Caki2 (cell line): ENCODE measurements around the gene IVD. TPM values are rescaled to one million over a fixed set of nuclear protein-coding genes. Genes with fewer than 3 reads are reported as not detected.

ENCODE experiments used
- DNase-seq: peaks from one replicate; pipeline ENCODE4 v3.0.0-alpha.2; 2015; ENCODE audit warnings: low read depth
- in situ Hi-C: cut with HindIII; loops from 2 replicates; pipeline ENCODE4 v1.10.0; 2016; ENCODE audit warnings: low sequenced_read_pairs, low pct_unique_long_range_greater_than_20kb, mixed read lengths
- total RNA-seq: library from RNA; depleted of rRNA; stranded (reverse); fragments of >200 nt; shearing (Covaris generic); gene quantifications from 2 replicates; pipeline ENCODE4 v1.2.3, GENCODE V29; 2014; ENCODE audit warnings: low replicate concordance

The IVD gene
- total RNA-seq, 1 experiment from 2014 or later: 79.9 TPM

DNA sequence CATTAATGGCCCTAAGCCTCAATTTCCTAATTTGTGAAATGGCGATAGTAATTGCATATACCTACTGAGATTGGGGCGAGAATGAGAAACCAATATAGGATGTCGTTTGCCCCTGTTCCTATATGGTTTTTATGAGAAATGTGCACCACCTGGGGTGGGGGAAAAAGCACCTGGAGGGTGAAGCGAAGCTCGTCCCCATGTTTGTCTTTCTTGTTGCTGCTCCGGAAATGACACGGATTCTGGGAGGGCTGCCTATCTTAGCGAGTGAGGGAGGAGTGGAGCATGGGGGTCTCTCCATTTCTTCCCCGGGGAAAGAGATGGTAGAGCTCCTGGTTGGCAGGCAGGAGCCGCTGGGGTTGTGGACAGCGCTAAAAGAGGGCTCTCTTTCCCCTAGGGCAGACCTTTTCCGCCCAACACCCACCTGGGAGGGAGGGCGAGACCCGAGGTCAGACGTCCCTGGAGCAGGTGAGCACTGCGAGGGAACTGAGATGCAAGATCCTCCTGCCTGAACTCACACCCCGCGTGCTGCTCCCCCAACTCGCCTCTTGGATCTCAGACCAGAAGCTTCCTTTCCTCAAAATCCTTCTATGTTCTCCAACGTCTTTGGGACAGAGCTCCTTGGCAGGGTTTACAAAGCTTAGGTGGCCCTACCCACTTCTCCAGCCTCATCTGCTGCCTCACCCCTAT lies 29.6 kb downstream of the IVD start:
- in situ Hi-C loops: no loop called here
- no peak for DNase-seq

DNA sequence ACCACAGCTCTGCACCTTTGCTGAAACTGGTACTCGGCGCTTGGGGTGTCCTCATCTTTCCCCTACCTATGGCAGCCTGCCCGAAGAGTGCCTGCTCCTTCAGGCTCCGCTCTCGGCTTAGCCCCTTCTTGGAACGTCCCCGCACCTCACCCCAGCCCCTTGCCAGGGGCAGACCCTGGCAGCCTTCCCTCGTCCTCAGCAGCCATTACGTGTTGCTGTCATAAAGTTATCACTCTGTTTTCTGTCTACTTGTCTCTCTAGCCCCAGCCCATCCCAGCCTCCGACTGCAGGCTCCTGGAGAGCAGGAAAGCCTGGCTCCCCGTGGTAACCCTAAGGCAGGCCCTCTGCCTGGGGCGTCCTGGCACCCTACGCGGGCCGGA lies 30.1 kb downstream of the IVD start:
- no peak for DNase-seq
- in situ Hi-C loops: no loop called here

DNA sequence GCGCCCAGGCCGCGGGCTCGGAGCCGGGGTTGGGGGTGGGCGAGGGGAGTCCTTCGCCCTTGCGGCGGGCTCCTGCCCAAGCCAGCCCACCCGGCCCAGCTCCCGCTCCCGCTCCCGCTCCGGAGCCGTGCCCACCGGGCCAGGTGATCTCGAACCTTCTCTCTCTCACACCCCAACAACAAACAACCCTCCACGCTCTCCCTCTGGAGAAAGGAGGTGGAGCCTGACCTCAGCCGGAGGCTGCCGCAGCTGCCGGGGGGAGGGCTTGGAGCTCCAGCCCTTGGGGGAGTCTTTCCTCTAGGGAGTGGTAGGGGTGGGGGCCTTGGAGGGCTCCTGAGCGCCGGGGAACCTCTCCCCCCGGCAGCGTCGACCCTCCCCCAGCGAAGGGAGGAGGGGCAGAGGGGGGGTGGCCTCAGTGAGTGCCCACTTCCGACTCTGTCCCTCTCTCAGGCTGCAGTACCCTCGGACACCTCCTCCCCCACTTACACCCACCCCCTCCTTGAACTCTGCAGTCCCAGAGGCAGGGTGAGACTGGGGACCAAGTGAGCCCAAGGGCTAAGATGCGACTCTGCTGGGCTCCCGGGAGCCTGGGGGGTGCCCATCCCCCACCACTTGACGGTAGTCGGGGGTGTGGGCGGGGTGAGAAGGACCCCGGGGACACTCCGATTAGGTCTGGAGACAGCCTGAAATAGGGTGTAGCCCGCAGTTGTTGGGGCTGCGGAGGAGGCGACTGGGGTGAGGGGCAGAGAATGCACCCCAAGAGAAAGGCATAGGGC lies 30.7 kb downstream of the IVD start:
- in situ Hi-C loops: no loop called here
- DNase-seq: no peak

DNA sequence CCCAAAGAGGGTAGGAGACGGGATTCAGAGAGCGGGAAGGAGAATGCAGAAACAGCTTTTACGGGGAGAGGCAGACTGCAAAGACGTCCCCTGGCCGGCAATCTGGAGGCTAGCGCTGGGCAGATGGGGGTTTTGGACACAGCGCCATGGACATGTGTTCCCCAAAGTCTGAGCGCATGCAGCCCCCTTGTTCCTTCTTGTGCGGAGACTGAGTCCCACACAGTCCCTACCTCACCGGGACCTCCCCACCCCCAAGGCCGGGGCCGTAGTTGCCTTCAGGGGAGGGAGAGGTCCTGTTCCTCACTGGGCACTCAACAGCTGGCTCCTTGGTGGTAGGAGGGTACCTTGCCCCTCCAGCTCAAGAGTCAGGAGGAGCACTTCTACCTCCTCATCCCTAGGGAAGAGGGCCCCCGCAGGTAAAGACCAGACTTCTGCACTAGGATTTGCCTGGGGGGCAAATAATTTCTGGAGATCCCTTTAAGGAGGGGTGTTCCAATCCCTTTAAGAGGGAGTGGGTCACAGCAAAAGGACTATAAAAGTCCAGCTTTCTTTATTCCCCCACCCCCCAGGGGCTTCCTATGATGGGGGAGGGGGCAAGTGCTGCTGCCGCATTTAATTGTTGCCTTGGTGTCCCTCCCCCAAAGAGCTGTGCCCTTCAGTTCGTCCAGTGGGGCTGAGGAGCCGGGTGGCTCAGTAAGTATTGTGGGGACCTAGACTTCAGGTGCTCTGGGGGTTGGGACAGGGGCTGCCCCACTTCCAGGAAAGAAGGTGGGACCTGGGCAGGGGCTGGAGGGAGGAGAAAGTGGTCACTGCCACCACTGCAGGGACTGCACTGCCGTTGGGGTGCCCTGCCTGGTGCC lies 31.5 kb downstream of the IVD start:
- no peak for DNase-seq
- in situ Hi-C loops: no loop called here

DNA sequence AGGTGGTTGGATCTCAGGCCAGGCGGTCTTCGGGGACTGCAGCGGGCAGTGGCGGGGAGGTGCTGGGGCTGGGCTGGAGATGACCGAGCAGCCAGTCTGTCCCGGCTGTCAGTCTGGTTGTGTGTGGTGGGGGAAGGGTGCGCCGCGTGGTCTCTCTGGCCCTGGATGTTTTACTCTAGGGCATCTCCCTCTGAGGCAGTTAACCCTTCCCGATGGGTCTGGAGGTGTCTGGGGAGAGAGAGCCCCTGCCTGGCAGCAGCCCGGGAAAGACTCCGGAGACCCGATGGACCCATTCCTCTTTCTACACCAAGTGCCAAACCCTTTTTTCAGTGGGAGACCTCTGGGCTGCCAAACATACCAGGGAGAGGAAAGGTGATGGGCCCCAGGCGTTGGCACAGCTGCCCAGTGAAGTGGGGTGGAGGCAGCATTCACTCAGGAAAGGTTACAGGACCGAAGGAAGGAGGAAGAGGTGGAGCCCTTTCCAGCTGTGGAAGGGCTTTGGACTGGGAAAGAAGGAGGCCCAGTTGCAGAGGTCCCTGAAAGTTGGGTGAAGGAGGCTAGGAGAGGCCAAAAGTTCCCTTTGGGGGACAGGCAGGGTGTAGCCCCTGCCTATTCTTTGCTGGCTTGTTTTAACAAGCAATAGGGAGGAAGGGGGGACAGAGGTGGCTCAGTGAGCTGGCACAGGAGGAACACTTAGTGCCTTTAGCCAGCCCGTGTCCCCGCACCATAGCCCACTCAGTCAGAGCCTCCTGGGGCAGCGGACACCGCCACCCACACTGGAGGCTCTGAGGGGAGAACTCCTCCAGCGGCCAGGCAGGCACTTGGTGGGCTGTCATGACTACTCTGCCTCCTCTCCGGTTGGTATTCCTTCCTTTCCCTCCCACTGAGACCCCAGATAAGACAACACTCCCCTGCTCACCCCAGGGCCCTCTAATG lies 32.4 kb downstream of the IVD start:
- in situ Hi-C loops: no loop called here
- no peak for DNase-seq

DNA sequence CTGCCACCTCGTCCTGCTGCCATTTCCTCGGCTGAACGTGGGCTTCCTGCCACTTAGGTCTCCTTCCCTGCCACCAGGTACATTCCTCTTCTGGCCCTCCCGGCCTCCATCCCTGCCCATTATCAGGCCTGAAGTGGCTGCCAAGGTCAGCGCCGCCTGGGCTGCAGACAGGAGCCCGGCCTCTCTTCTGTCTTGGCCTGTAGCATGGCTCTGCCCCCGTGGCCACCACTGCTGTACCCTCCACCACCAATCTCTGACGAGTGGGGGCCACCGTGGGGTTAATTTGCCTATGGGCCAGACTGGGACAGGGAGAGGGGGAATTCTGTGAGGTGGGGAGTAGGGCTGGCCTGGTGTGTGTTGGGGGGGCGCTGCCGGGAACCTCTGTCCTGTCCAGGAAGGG lies 33.1 kb downstream of the IVD start:
- in situ Hi-C loops: no loop called here
- no peak for DNase-seq

DNA sequence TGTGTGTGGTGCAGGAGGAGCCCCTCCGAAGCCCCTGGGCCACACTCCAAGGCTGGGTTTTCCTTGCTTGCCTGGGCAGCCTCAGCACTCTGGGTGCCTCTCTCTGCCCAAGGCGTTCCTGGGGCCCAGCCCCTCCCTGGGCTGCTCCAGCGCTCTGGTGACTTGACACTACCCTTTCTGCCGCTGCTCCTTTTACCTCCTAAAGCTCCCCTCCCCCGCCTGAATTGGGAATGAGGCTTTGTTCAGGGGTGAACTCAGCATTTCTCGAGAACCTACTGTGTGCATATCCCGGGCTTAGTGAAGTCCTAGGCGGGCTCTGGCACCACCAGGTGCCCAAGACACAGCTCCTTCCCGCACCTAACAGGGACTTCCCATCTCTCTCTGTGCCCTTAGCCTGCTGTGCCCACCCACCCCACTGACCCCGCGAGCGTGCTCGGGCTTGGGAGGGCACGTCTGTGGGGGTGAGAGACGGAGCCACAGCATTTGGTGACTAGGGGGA lies 33.9 kb downstream of the IVD start:
- DNase-seq: no peak
- in situ Hi-C loops: no loop called here

DNA sequence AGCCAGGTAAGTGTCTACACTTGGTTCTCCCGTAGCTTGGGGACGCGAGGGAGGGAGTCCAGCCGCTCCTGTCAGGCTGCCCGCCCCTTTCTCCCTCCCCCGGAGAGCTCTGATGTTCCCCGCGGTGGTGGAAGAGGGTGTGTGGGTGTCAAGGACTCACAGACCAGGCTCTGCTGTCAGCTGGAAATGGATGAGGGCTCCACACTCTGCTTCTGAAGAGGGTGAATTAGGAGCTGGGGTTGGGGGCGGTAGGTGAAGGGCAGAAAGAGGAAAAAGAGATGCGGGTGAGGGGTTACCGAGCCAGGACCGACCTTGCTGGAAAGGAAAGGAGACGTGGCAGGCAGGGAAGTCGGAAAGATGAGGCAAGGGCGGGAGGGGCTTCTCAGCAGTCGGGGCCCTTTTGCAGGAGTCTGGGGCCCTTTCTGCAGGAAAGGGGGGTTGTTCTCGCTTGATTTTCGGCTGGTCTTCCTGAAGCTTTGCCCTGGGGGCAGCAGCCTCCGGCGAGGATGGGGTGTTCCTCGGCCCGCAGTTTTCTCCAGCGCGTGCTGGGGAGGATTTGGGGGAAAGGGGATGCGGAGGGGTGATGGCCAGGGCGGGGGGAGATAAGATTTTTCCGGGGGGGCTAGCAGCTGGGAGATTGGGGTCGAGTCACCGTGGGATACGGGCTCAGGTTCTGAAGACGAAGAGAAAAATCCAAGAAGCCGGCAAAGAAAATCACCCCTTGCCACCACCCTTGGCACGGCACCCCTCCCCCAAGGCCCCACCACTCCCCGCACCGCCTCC lies 34.6 kb downstream of the IVD start:
- DNase-seq: peak; percentile 16
- in situ Hi-C loops: no loop called here

DNA sequence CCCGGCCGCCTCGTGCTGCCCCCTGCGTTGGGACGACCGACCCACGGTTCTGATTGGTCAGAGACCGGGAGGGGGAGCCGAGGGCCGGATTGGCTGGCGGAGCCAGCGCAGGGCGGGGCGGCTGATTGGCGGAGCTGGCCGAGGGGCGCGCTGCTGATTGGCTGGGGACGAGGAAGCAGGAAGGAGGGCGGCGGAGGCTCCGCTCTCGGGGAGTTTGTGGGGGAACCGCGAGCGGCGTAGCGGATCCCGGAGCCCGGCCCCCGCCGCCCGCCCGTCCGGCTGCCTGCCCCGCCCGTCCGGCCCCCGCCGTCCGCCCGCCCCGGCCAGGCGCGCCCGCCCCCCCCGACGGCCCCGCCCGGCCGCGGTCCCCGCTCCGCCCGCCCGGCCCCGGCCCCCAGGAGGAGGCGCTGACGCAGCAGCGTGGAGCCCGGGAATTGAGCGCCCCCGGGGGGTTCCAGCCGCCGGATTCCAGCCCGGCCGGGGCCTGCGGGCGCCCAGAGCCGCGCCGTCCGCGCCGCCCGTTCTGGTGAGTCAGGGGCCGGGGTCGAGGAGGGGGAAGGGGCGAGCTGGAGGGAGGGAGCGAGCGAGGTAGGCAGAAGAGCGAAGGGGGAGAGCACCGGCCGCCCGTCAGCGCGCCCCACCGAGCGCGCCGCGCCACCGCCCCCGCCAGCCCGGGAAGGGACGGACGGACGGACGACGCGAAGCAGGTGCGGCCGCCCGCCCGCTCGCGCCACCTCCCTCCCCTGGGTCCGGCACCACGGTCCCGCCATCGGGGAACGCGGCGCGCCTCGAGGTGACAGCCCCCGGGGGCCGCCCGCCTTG lies 35.4 kb downstream of the IVD start, which contains the start of gene BAHD1:
Gene BAHD1, plus strand, starts transcription at position 211 of the 822 bp plus-strand sequence. CDS start 17,512 bp downstream, outside the sequence.
- DNase-seq: peak; percentile 87
- in situ Hi-C loops: no loop called here

DNA sequence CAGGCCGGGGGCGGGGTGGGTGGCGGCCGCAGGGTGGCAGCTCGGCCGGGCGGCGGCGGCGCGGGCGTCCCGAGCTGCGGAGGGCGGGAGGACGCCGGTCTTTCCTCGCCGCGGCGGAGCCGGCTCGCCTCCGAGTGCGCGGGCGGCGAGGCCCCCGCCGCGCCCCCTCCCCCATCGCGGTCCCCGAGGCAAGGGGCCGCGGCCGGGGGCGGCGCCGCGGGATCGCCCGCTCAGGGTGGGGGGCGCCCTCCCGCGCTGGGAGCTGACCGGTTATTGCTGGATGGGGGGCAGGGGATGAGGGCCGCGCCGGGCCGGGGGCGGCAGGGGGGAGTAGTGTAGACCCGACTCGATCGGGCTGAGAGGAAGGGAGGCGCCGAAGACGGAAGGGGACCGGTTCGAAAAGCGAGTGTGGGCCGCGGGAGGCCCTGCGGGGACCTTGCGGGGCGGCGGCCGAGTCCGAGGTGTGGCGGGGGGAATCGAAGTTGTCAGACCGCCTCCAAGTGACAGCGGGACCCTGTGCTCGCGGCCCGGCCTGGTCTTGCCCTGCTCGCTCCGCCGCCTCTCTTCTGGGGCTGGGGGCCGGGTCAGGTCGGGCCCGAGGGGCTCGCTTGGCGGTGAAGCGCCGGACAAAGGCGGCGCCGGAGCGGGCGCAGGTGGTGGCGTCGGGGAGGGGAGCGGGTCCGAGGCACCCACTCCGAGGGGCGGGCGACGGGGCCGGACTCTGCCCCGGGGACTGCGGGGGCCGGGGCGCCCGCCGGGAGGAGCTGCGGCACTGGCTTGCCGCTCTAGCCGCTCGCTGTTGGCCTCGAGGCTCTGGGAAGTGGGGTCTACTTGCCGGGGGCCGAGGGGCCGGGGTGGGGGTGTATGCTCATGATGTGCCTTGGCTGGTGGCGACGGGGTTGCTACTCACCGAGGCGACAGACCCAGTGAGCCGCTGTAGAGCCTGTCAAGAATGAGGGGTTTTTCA lies 36.3 kb downstream of the IVD start:
- in situ Hi-C loops: no loop called here

DNA sequence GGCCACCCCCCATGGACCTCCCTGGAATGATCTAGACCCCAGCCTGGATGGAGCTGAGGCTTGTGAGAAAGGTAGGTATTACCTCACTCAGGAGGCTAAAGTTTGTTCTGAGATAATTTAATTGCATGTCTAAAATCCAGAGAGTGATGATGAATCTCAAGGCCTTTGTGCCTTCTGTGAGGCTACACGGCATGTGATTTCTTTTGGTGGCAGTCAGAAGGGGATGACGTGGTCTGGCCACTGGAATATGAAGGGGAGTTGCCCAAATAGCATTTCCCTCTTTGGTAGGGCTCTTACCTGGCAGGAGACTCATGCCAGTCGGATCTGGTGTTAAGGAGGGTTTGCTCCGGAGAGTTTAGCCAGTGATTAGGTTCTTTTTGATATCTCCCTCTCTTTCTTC lies 37.7 kb downstream of the IVD start:
- in situ Hi-C loops: no loop called here
- no peak for DNase-seq

More for the DNA sequence above, 36.3 kb downstream of the IVD start:
- no peak for DNase-seq

DNA sequence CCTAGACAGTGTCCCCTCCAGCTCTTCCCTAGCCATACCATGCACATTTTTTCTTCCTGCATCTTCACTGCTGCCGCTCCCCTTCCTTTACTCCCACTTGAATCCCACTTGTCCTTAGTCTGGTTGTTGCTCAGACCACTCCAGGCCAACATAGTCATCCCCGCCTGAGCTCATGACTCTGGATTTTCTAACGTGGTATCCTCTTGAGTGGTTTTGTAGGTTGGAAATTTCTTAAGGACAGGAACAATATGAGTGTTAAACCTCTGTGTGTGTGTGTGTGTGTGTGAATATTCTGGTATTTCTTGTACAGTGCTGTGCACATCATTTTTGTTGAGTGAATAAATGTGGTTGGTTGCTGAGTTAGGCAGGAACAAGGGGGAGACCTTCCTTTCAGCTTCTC lies 38.3 kb downstream of the IVD start:
- in situ Hi-C loops: no loop called here
- DNase-seq: no peak

DNA sequence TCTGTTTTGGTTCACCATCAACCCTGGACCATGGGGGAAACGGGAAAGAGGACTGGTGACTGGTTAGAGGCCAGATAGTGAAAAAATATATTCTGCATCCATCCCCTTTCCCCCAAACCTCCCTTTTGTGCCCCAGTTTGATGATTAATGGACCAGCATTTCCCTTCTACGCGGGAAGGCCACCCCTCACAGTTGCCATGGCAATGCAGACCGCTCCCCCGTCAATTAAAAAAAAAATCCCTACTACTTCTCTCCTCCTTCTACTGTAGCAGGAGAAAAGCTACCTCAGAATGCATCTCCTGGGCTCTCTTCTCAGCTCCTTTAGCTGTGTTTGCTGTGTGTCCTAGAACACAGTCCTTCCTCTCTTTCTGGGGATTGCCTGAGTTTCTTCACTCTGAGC lies 39.1 kb downstream of the IVD start:
- DNase-seq: no peak
- in situ Hi-C loops: no loop called here

DNA sequence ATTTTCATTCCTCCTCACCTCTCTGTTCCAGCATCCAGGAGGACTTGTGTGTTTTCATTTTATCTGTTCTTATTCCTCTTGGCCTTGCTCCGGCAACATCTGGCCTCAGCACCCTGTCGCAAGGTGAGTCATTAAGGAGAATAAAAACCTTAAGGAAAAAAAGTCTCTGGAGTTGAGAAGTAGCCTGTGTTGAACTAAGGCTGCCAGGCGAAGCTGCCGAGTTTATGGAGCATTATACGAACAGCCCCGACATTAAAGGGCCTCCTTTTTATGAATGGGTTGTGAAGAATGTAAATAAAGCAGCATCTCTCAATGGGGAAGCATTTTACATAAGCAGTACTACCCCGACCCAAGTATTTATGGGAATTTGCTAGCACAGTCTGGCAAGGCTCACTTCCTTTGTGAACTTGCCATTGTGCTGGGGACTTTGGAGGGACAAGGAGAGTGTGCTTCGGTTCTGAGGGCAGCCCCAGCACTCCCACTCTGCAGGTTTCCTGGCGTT lies 39.9 kb downstream of the IVD start:
- no peak for DNase-seq
- in situ Hi-C loops: no loop called here

DNA sequence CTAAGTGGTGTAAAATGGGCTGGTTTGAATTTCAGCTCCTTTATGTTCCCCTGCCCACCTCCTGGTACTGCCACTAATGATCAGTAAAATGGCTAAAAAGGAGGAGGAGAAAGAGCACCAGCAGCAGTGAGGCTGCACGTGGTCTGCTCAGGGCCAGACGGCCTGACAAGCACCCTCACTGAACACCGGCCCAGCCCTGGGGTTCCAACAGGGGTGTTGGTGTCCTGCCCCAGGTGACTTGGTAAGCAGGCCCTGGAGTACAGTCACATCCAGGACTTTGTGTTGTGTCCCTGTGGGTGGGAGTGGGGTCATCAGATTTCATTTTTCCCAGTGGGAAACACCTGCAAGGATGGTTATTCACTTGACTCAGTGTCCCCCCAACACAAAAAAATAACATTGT lies 40.5 kb downstream of the IVD start:
- in situ Hi-C loops: no loop called here
- no peak for DNase-seq
